H1 (cell line): ENCODE measurements around the gene ACAD11. TPM values are rescaled to one million over a fixed set of nuclear protein-coding genes. Genes with fewer than 3 reads are reported as not detected.
A peak's percentile ranks its signal among the peaks of the same experiment; 100 is the strongest.

Source experiments
- BACH1 ChIP-seq: IDR thresholded peaks from 2 replicates; pipeline ENCODE4 v1.6.1; 2012; ENCODE audit warnings: low read length, improper control_type of control experiment
- CREB1 ChIP-seq: IDR thresholded peaks from 2 replicates; pipeline ENCODE4 v1.6.1; 2012; ENCODE audit warnings: inconsistent platforms
- CTBP2 ChIP-seq: IDR thresholded peaks from 2 replicates; pipeline ENCODE4 v1.7.0; 2011; ENCODE audit warnings: borderline replicate concordance, mild to moderate bottlenecking, moderate library complexity, mixed read lengths, low read length; ENCODE audit not compliant: insufficient read depth, insufficient read length
- CTCF ChIP-seq, 3 experiments: IDR thresholded peaks; 1 replicate in 2 of 3; 2 replicates in 1 of 3; pipeline versions ENCODE4 v1.5.1 to v1.6.1; 2011; ENCODE audit warnings: low read length in 3 of 3, mild to moderate bottlenecking in 3 of 3, inconsistent platforms in 2 of 3, low read depth in 1 of 3, moderate library complexity in 1 of 3; ENCODE audit not compliant: insufficient read depth in 1 of 3; ENCODE audit errors: control extremely low read depth in 1 of 3
- KDM4A ChIP-seq: IDR thresholded peaks from one replicate; pipeline ENCODE4 v1.7.1; 2012; ENCODE audit warnings: low read depth, mild to moderate bottlenecking, moderate library complexity, low read length, inconsistent platforms; ENCODE audit not compliant: severe bottlenecking
- NANOG ChIP-seq: IDR thresholded peaks from 2 replicates; pipeline ENCODE4 v1.6.1; 2011; ENCODE audit warnings: low read length, low read depth, mild to moderate bottlenecking, inconsistent platforms; ENCODE audit not compliant: insufficient read depth, poor library complexity, severe bottlenecking
- NRF1 ChIP-seq: IDR thresholded peaks from 2 replicates; pipeline ENCODE4 v1.6.1; 2011; ENCODE audit warnings: mild to moderate bottlenecking, low read depth, low read length, improper control_type of control experiment
- POLR2A ChIP-seq, 2 experiments: IDR thresholded peaks; 1 replicate in 1 of 2; 2 replicates in 1 of 2; pipeline ENCODE4 v1.6.1; 2011; ENCODE audit warnings: low read depth in 2 of 2, low read length in 2 of 2, mild to moderate bottlenecking in 2 of 2; ENCODE audit errors: control extremely low read depth in 1 of 2
- RAD21 ChIP-seq, 2 experiments: IDR thresholded peaks in 1 of 2; conservative IDR thresholded peaks in 1 of 2; 2 replicates each; pipeline ENCODE4 v1.6.1; 2011; ENCODE audit warnings: low read depth in 2 of 2, low read length in 2 of 2, improper control_type of control experiment in 1 of 2, inconsistent platforms in 1 of 2, mild to moderate bottlenecking in 1 of 2, moderate library complexity in 1 of 2
- SIN3A ChIP-seq, 2 experiments: IDR thresholded peaks in 1 of 2; conservative IDR thresholded peaks in 1 of 2; 2 replicates each; pipeline ENCODE4 v1.6.1; 2011 to 2012; ENCODE audit warnings: low read length in 2 of 2, improper control_type of control experiment in 1 of 2, low read depth in 1 of 2, mild to moderate bottlenecking in 1 of 2
- SUZ12 ChIP-seq: fragments of 200-600 bp; sonication (generic); IDR thresholded peaks from 2 replicates; pipeline ENCODE4 v1.6.1; 2012; ENCODE audit warnings: mild to moderate bottlenecking, inconsistent platforms, low read length, moderate library complexity, mixed read lengths
- YY1 ChIP-seq: IDR thresholded peaks from 2 replicates; pipeline ENCODE4 v1.6.1; 2011; ENCODE audit warnings: low read depth, mild to moderate bottlenecking, low read length
- polyA plus RNA-seq, 7 experiments: library from polyadenylated mRNA; depleted of rRNA in 3 of 7; stranded (reverse) in 5 of 7; unstranded in 2 of 7; fragments of >200 nt in 5 of 7; fragments of 200-250 nt in 2 of 7; gene quantifications; 1 replicate in 5 of 7; 2 replicates in 1 of 7; 4 replicates in 1 of 7; pipeline versions ENCODE4 v1.2.1 to v1.2.3, GENCODE V29; 2011 to 2013; ENCODE audit warnings: missing spikeins in 2 of 7, mixed read lengths in 2 of 7
- total RNA-seq: library from RNA; stranded (reverse); fragmentation: NEBNext Ultra II Directional; extraction: Animal tissue kit (Norgen Biotek cat#: 25700); gene quantifications from 2 replicates; pipeline ENCODE4 v1.2.1, GENCODE V29; 2021

Gene ACAD11
- total and polyA plus RNA-seq, 2 of the 8 experiments (the other 6 are each of a cell fraction or from before 2014, with no cell fraction given), result 5.5 to 11.0 TPM

- no peak for TF ChIP-seq NANOG
- TF ChIP-seq SIN3A (conservative IDR thresholded peaks at IDR 0.05 in 1 of 2, IDR thresholded peaks at IDR 0.05 in 1 of 2; ENCODE audit: low read depth in 1 of 2, low read length in 2 of 2), result peak in 1 of 2 experiments; percentile 88; a peak in 1 of 4 replicates
- TF ChIP-seq RAD21 (IDR thresholded peaks at IDR 0.05 in 1 of 2, conservative IDR thresholded peaks at IDR 0.05 in 1 of 2; ENCODE audit: low read depth in 2 of 2, low read length in 2 of 2), result peak; percentile 41 to 45
- TF ChIP-seq NRF1, result no peak
- TF ChIP-seq CTBP2, result no peak
- TF ChIP-seq BACH1, result no peak
- TF ChIP-seq CTCF (IDR thresholded peaks at IDR 0.05; ENCODE audit: control extremely low read depth in 1 of 3, insufficient read depth in 1 of 3, low read depth in 1 of 3, low read length in 3 of 3), result peak; percentile 32 to 59 (median 59); a peak in 3 of 4 replicates
- 0 out of 2 replicates have a peak, but pooled peaks have one; percentile 14 for TF ChIP-seq YY1
- no peak for TF ChIP-seq SUZ12
- TF ChIP-seq POLR2A (IDR thresholded peaks at IDR 0.05; ENCODE audit: control extremely low read depth in 1 of 2, low read depth in 2 of 2, low read length in 2 of 2), result no peak
- peak; percentile 74 for TF ChIP-seq KDM4A
- TF ChIP-seq CREB1, result no peak
Observed at GRCh38 chr3:132659365-132660051, at the start of gene ACAD11 (continued).
